PFSK-1 (cell line): ENCODE results near the gene TMC3.

Source experiments
- FOXP2 ChIP-seq: optimal IDR thresholded peaks from 2 replicates; pipeline ENCODE3; 2011; ENCODE audit warnings: borderline replicate concordance, control low read depth, inconsistent platforms; ENCODE audit not compliant: insufficient read depth; ENCODE audit errors: extremely low read length, extremely low read depth
- POLR2AphosphoS5 ChIP-seq: IDR thresholded peaks from 2 replicates; pipeline ENCODE4 v1.6.1; 2012; ENCODE audit warnings: low read depth, mild to moderate bottlenecking, control low read depth, low read length, moderate library complexity
- SIN3A ChIP-seq: IDR thresholded peaks from 2 replicates; pipeline ENCODE4 v1.6.1; 2012; ENCODE audit warnings: mild to moderate bottlenecking, low read length, moderate library complexity, borderline replicate concordance; ENCODE audit not compliant: insufficient read depth
- TAF1 ChIP-seq: IDR thresholded peaks from 2 replicates; pipeline ENCODE4 v1.6.1; 2012; ENCODE audit warnings: low read length, control low read depth, borderline replicate concordance; ENCODE audit not compliant: insufficient read depth
- TF ChIP-seq, protein P1 (sequence below), 2 experiments: IDR thresholded peaks; 2 replicates each; pipeline versions ENCODE4 v1.6.1 to v1.8.0; 2011 to 2012; ENCODE audit warnings: low read depth in 2 of 2, low read length in 2 of 2, control low read depth in 1 of 2, inconsistent platforms in 1 of 2, mild to moderate bottlenecking in 1 of 2, moderate library complexity in 1 of 2; ENCODE audit not compliant: insufficient read depth in 1 of 2

The TMC3 gene

GRCh38 chr15:81311752-81312464 is 62.1 kb downstream of the TMC3 start:
- TF ChIP-seq TAF1 = no peak
- no peak for TF ChIP-seq FOXP2
- TF ChIP-seq SIN3A = no peak
- TF ChIP-seq, protein P1, sequence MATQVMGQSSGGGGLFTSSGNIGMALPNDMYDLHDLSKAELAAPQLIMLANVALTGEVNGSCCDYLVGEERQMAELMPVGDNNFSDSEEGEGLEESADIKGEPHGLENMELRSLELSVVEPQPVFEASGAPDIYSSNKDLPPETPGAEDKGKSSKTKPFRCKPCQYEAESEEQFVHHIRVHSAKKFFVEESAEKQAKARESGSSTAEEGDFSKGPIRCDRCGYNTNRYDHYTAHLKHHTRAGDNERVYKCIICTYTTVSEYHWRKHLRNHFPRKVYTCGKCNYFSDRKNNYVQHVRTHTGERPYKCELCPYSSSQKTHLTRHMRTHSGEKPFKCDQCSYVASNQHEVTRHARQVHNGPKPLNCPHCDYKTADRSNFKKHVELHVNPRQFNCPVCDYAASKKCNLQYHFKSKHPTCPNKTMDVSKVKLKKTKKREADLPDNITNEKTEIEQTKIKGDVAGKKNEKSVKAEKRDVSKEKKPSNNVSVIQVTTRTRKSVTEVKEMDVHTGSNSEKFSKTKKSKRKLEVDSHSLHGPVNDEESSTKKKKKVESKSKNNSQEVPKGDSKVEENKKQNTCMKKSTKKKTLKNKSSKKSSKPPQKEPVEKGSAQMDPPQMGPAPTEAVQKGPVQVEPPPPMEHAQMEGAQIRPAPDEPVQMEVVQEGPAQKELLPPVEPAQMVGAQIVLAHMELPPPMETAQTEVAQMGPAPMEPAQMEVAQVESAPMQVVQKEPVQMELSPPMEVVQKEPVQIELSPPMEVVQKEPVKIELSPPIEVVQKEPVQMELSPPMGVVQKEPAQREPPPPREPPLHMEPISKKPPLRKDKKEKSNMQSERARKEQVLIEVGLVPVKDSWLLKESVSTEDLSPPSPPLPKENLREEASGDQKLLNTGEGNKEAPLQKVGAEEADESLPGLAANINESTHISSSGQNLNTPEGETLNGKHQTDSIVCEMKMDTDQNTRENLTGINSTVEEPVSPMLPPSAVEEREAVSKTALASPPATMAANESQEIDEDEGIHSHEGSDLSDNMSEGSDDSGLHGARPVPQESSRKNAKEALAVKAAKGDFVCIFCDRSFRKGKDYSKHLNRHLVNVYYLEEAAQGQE (IDR thresholded peaks at IDR 0.05; ENCODE audit: insufficient read depth in 1 of 2, low read depth in 2 of 2, low read length in 2 of 2) = no peak
- TF ChIP-seq POLR2AphosphoS5 = no peak

GRCh38 chr15:81310480-81310879 is 63.5 kb downstream of the TMC3 start:
- TF ChIP-seq FOXP2 = no peak
- no peak for TF ChIP-seq POLR2AphosphoS5
- TF ChIP-seq, protein P1 (IDR thresholded peaks at IDR 0.05; ENCODE audit: insufficient read depth in 1 of 2, low read depth in 2 of 2, low read length in 2 of 2) = no peak
- TF ChIP-seq TAF1 = no peak
- TF ChIP-seq SIN3A = no peak

DNA sequence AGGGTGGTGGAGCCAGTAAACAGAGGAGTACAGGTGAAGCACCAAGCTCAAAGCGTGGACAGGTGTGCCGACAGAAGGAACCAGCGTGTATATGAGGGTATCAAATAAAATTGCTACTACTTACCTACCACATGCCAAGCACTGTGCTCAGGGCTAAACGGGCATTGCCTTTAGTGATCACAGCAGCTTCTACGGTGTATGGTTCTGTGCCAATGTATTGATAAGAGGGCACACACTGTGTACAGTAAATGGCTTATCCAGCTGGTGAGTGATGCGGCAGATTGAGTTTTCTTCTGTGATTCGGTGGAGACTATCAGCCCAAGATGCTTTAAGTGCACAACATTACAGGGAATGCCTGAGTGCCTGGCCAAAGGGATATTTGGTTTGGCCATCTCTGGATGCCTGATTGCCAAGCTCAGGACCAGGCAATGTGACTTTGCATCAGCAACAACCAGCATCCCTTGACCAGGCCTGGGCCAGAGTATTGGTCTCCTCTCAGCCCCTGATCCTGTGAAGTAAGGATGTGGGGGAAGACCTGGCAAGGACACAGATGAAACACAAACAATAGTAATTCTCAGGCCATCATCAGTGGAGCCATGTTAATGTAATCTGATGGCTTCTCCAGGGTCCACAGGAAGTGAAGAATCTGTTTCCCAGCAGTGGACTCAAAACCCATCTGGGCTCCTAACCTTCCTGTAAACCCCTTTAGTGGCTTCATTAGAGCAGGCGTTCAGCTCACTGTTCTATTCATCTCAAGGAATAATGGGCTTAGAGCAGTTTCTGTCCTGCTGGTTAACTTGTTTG is 64.2 kb downstream of the TMC3 start:
- TF ChIP-seq SIN3A (no peak), FOXP2 (no peak), POLR2AphosphoS5 (no peak), TAF1 (no peak)
- TF ChIP-seq, protein P1 (IDR thresholded peaks at IDR 0.05; ENCODE audit: insufficient read depth in 1 of 2, low read depth in 2 of 2, low read length in 2 of 2) = no peak

GRCh38 chr15:81308260-81308659 is 65.8 kb downstream of the TMC3 start:
- no peak for TF ChIP-seq POLR2AphosphoS5
- TF ChIP-seq FOXP2 = no peak
- TF ChIP-seq TAF1 = no peak
- TF ChIP-seq, protein P1 (IDR thresholded peaks at IDR 0.05; ENCODE audit: insufficient read depth in 1 of 2, low read depth in 2 of 2, low read length in 2 of 2) = no peak
